AG09309 (cell line): ENCODE measurements around the gene GMNC.

Experiments
- DNase-seq: peaks from one replicate; pipeline ENCODE4 v3.0.0-alpha.2; 2010; ENCODE audit warnings: low read depth
- H3K4me3 ChIP-seq: 2 replicates; pipeline ENCODE4 v1.5.1; 2011; ENCODE audit warnings: mild to moderate bottlenecking, low read depth, low read length, moderate library complexity; ENCODE audit not compliant: control insufficient read depth
- TF ChIP-seq, protein P1 (sequence below): IDR thresholded peaks from 2 replicates; pipeline ENCODE4 v1.5.1; 2011; ENCODE audit warnings: mild to moderate bottlenecking, low read depth, low read length, inconsistent platforms; ENCODE audit not compliant: insufficient read depth, control insufficient read depth; ENCODE audit errors: missing control alignments

Gene GMNC

DNA sequence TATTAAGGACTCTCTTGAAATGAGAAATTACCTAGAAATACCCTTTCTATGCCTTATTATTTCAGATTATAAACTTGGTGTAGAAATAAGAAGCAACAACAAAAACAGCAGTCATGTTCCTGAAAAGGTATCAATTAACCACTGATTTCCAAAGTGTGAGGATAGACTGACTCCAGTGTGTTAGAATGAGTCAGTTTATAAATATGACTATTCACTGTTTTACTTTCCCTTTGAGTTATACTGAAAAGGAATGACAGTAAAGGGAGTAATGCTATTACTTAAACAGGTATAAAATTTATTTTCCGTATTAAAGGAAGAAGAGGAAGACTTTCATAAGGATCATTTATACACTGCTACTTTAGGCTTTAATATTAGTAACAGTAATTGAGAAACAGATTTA lies 12.9 kb downstream of the GMNC start:
- no peak for DNase-seq
- TF ChIP-seq, protein P1, sequence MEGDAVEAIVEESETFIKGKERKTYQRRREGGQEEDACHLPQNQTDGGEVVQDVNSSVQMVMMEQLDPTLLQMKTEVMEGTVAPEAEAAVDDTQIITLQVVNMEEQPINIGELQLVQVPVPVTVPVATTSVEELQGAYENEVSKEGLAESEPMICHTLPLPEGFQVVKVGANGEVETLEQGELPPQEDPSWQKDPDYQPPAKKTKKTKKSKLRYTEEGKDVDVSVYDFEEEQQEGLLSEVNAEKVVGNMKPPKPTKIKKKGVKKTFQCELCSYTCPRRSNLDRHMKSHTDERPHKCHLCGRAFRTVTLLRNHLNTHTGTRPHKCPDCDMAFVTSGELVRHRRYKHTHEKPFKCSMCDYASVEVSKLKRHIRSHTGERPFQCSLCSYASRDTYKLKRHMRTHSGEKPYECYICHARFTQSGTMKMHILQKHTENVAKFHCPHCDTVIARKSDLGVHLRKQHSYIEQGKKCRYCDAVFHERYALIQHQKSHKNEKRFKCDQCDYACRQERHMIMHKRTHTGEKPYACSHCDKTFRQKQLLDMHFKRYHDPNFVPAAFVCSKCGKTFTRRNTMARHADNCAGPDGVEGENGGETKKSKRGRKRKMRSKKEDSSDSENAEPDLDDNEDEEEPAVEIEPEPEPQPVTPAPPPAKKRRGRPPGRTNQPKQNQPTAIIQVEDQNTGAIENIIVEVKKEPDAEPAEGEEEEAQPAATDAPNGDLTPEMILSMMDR, result no peak
- H3K4me3 ChIP-seq, result no peak overlapping the region

GRCh38 chr3:190848870-190849269 lies 13.6 kb downstream of the GMNC start:
- H3K4me3 ChIP-seq, result no peak overlapping the region
- DNase-seq, result no peak
- TF ChIP-seq, protein P1, result no peak

GRCh38 chr3:190847436-190847835 lies 15.1 kb downstream of the GMNC start:
- DNase-seq, result no peak
- no peak overlapping the region for H3K4me3 ChIP-seq
- TF ChIP-seq, protein P1, result no peak

GRCh38 chr3:190840146-190840545 lies 22.3 kb downstream of the GMNC start:
- no peak overlapping the region for H3K4me3 ChIP-seq
- TF ChIP-seq, protein P1, result no peak
- no peak for DNase-seq

- H3K4me3 ChIP-seq, result no peak overlapping the region
- TF ChIP-seq, protein P1, result no peak
Observed at GRCh38 chr3:190831225-190831624, 31.3 kb downstream of the GMNC start.

GRCh38 chr3:190830031-190830430 lies 32.5 kb downstream of the GMNC start:
- TF ChIP-seq, protein P1, result no peak
- DNase-seq, result no peak

More at GRCh38 chr3:190831225-190831624, 31.3 kb downstream of the GMNC start:
- DNase-seq, result no peak

DNA sequence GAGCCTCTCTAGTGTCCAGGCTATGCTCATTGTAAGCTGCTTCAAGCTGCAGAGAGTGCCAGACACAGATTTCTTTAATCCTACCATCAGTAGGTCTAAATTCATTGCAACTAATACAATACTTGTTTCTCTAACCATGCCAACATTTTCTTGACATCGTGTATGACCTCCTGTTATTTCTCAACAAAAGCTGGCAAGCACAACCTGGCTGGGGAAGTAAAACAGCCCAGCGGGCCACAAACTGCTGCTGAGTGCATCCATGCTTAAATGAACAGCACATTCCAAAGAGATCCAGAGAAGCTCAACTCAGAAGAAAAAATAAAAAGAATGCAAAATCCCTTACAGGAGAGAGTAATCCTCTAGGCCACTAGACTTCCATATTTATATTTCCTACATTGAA lies 36.5 kb downstream of the GMNC start:
- TF ChIP-seq, protein P1, result no peak
- DNase-seq, result no peak
- no peak overlapping the region for H3K4me3 ChIP-seq

More at GRCh38 chr3:190830031-190830430, 32.5 kb downstream of the GMNC start:
- no peak overlapping the region for H3K4me3 ChIP-seq
